ENCODE data around the gene SIRT7. TPM values are rescaled to one million over a fixed set of nuclear protein-coding genes. Genes with fewer than 3 reads are reported as not detected.

The SIRT7 gene
- total RNA-seq, 4 donors from 2014 or later, result 7.5 to 22.0 (median 15.5) TPM

- no peak for TF ChIP-seq CTCF (IDR thresholded peaks at IDR 0.05; ENCODE audit: low read depth)
These were observed 2.6 kb downstream of the SIRT7 start for GRCh38 chr17:81915331-81915730.

GRCh38 chr17:81914103-81914850 lies 3.7 kb downstream of the SIRT7 start:
- TF ChIP-seq CTCF (IDR thresholded peaks at IDR 0.05; ENCODE audit: low read depth), result no peak

GRCh38 chr17:81913394-81914102 lies 4.4 kb downstream of the SIRT7 start:
- TF ChIP-seq CTCF (IDR thresholded peaks at IDR 0.05; ENCODE audit: low read depth), result no peak

GRCh38 chr17:81912441-81913309 lies 5.3 kb downstream of the SIRT7 start:
- TF ChIP-seq CTCF (IDR thresholded peaks at IDR 0.05; ENCODE audit: low read depth), result no peak

GRCh38 chr17:81911969-81912368 lies 6.0 kb downstream of the SIRT7 start:
- no peak for TF ChIP-seq CTCF (IDR thresholded peaks at IDR 0.05; ENCODE audit: low read depth)

GRCh38 chr17:81911277-81911961 lies 6.6 kb downstream of the SIRT7 start, which contains the start of gene PCYT2:
PCYT2 (minus strand) TSS chr17:81911399; CDS start chr17:81911355, 44 bp downstream.
- TF ChIP-seq CTCF (IDR thresholded peaks at IDR 0.05; ENCODE audit: low read depth), result no peak
